Panc1 (cell line): ENCODE results near the gene CLPTM1L. TPM values are rescaled to one million over a fixed set of nuclear protein-coding genes. Genes with fewer than 3 reads are reported as not detected.

ENCODE experiments used
- ATAC-seq: fragments of 200-7000 bp; cut with Tn5 transposase; 2 replicates; pipeline ENCODE4 v1.9.1; 2020; ENCODE audit warnings: mild to moderate bottlenecking, moderate library complexity
- BruUV-seq: library from RNA; stranded (reverse); fragments of 400-500 nt; replicated peaks from 2 replicates; lab custom pipeline; 2021; lab: Mats Ljungman, UMichigan
- CTCF ChIA-PET: fragments of 300-600 bp; sonication (Branson Sonifier 250); formaldehyde crosslinking; loops from one replicate; lab custom pipeline; 2022; ENCODE audit warnings: antibody characterized with exemption; lab: Charles Lee
- POLR2A ChIA-PET: fragments of 300-600 bp; sonication (Branson Sonifier 250); formaldehyde crosslinking; loops from one replicate; lab custom pipeline; 2022; ENCODE audit warnings: antibody characterized with exemption; lab: Charles Lee
- DNase-seq: peaks from one replicate; pipeline ENCODE4 v3.0.0-alpha.2; 2010; ENCODE audit warnings: low read depth, low spot score
- H3K27ac ChIP-seq: 2 replicates; pipeline ENCODE4 v1.5.1; 2011; ENCODE audit warnings: mild to moderate bottlenecking, low read length, inconsistent platforms
- H3K27me3 ChIP-seq: fragments of 200-500 bp; sonication (Bioruptor generic); 2 replicates; pipeline ENCODE4 v1.6.0; 2014; ENCODE audit warnings: low read length, inconsistent platforms; ENCODE audit not compliant: control insufficient read depth, insufficient read depth
- H3K36me3 ChIP-seq: fragments of 200-500 bp; sonication (Bioruptor generic); 2 replicates; pipeline ENCODE4 v1.5.1; 2014; ENCODE audit warnings: inconsistent platforms, mild to moderate bottlenecking, low read length, moderate library complexity; ENCODE audit not compliant: control insufficient read depth, insufficient read depth
- H3K4me1 ChIP-seq: 2 replicates; pipeline ENCODE4 v1.5.1; 2011; ENCODE audit warnings: inconsistent platforms, mild to moderate bottlenecking, low read length, moderate library complexity; ENCODE audit not compliant: control insufficient read depth, insufficient read depth
- H3K4me3 ChIP-seq, 2 experiments: 2 replicates each; pipeline ENCODE4 v1.5.1; 2011 to 2012; ENCODE audit warnings: low read depth in 2 of 2, low read length in 2 of 2, mild to moderate bottlenecking in 2 of 2, inconsistent platforms in 1 of 2, moderate library complexity in 1 of 2
- H3K9me3 ChIP-seq: fragments of 200-500 bp; sonication (Bioruptor generic); 2 replicates; pipeline ENCODE4 v1.5.1; 2014; ENCODE audit warnings: low read depth, mild to moderate bottlenecking, inconsistent platforms, low read length, moderate library complexity; ENCODE audit not compliant: control insufficient read depth, insufficient read depth
- CTCF ChIP-seq: fragments of 450-650 bp; IDR thresholded peaks from 2 replicates; pipeline ENCODE4 v1.5.1; 2017; ENCODE audit warnings: mild to moderate bottlenecking
- POLR2AphosphoS5 ChIP-seq: IDR thresholded peaks from 2 replicates; pipeline ENCODE4 v1.6.1; 2012; ENCODE audit warnings: mild to moderate bottlenecking, low read depth, low read length, moderate library complexity
- SIN3A ChIP-seq: IDR thresholded peaks from 2 replicates; pipeline ENCODE4 v1.6.1; 2012; ENCODE audit warnings: low read depth, mild to moderate bottlenecking, low read length, moderate library complexity, borderline replicate concordance; ENCODE audit not compliant: insufficient read depth
- TCF7L2 ChIP-seq: IDR thresholded peaks from 2 replicates; pipeline ENCODE4 v1.6.1; 2011; ENCODE audit warnings: mild to moderate bottlenecking, low read depth, low read length, inconsistent platforms
- in situ Hi-C: cut with HindIII; loops from 2 replicates; pipeline ENCODE4 v1.10.0; 2016; ENCODE audit warnings: low sequenced_read_pairs, low pct_unique_long_range_greater_than_20kb
- intact Hi-C: fragments of 100-400 bp; cut with micrococcal nuclease; formaldehyde crosslinking; loops from one replicate; pipeline ENCODE4 v1.10.0; 2022; ENCODE audit not compliant: unreplicated experiment
- total RNA-seq: library from RNA; stranded (reverse); gene quantifications from one replicate; pipeline ENCODE4 v1.2.1, GENCODE V29; 2021; ENCODE audit not compliant: unreplicated experiment
- TF ChIP-seq, protein P1 (sequence below), 2 experiments: IDR thresholded peaks; 2 replicates each; pipeline ENCODE4 v1.6.1; 2011 to 2012; ENCODE audit warnings: low read depth in 2 of 2, control low read depth in 1 of 2, low read length in 1 of 2, mild to moderate bottlenecking in 1 of 2, moderate library complexity in 1 of 2; ENCODE audit not compliant: insufficient read depth in 1 of 2

CLPTM1L gene
- total RNA-seq, 1 experiment from 2014 or later, result 188 TPM

- H3K36me3 ChIP-seq, result no peaks in the 10 kb centered on the region
- no TSS peak for BruUV-seq
- ATAC-seq, result no peak
These were observed 62.5 kb downstream of the CLPTM1L start for GRCh38 chr5:1282131-1282992.

DNA sequence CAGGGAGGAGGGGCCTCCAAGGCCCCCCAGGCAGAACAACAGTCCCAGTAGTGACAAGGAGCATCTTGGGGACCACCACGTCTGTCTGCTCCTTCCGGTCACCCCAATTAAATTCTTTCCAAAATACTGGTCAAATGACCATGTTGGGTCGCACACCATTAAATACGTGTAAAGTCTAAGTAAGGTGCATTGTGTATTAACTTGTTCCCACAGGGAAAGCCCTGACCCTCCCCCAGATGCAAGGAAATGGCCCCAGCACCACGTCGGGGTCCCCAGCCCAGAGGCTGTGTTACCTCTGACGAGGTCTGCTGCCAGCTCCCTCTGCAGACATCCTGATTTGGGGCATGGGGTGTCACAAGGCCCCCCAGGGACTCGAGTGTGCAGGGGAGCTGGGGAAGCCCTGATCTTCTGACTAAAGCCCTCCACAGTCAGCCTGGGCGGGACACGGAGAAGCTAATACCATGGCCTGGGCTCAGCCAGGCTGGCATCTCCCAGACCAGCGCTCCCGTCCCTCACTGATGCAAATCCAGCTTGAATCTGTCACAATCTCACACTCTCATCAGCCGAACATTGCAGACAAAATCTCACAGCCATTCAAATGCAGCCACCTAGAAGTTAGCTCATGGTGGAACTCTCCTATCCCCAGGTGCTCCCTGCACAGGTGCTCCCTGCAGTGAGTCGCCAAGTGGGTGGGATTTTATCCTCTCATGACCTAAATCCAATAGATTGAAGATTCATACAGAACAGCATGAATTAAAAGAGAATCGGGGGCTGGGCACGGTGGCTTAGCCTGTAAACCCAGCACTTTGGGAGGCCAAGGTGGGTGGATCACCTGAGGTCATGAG, 63.6 kb downstream of the CLPTM1L start:
- no peaks in the 10 kb centered on the region for H3K36me3 ChIP-seq
- ATAC-seq (no peak), DNase-seq (no peak)
- in situ Hi-C loops (no loop called here), intact Hi-C loops (no loop called here)
- no peak for TF ChIP-seq CTCF
- no peak for TF ChIP-seq POLR2AphosphoS5
- TF ChIP-seq, protein P1, sequence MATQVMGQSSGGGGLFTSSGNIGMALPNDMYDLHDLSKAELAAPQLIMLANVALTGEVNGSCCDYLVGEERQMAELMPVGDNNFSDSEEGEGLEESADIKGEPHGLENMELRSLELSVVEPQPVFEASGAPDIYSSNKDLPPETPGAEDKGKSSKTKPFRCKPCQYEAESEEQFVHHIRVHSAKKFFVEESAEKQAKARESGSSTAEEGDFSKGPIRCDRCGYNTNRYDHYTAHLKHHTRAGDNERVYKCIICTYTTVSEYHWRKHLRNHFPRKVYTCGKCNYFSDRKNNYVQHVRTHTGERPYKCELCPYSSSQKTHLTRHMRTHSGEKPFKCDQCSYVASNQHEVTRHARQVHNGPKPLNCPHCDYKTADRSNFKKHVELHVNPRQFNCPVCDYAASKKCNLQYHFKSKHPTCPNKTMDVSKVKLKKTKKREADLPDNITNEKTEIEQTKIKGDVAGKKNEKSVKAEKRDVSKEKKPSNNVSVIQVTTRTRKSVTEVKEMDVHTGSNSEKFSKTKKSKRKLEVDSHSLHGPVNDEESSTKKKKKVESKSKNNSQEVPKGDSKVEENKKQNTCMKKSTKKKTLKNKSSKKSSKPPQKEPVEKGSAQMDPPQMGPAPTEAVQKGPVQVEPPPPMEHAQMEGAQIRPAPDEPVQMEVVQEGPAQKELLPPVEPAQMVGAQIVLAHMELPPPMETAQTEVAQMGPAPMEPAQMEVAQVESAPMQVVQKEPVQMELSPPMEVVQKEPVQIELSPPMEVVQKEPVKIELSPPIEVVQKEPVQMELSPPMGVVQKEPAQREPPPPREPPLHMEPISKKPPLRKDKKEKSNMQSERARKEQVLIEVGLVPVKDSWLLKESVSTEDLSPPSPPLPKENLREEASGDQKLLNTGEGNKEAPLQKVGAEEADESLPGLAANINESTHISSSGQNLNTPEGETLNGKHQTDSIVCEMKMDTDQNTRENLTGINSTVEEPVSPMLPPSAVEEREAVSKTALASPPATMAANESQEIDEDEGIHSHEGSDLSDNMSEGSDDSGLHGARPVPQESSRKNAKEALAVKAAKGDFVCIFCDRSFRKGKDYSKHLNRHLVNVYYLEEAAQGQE (IDR thresholded peaks at IDR 0.05; ENCODE audit: insufficient read depth in 1 of 2, low read depth in 2 of 2, low read length in 1 of 2), result no peak
- no peak for TF ChIP-seq TCF7L2
- TF ChIP-seq SIN3A, result no peak
- no TSS peak for BruUV-seq
- H3K27ac ChIP-seq, result no peak overlapping the region
- no peaks in the 10 kb centered on the region for H3K27me3 ChIP-seq
- ChIA-PET POLR2A (no interaction called here), CTCF (no interaction called here)
- no peaks in the 10 kb centered on the region for H3K4me1 ChIP-seq
- H3K4me3 ChIP-seq, result no peak overlapping the region
- no peaks in the 10 kb centered on the region for H3K9me3 ChIP-seq

More at GRCh38 chr5:1282131-1282992, 62.5 kb downstream of the CLPTM1L start:
- Histone ChIP-seq H3K9me3 (no peaks in the 10 kb centered on the region), H3K4me1 (no peaks in the 10 kb centered on the region), H3K27me3 (no peaks in the 10 kb centered on the region), H3K27ac (no peak overlapping the region), H3K4me3 (no peak overlapping the region)
- CTCF ChIA-PET, result no interaction called here
- in situ Hi-C loops, result no loop called here
- intact Hi-C loops, result no loop called here
- no peak for DNase-seq
- POLR2A ChIA-PET, result no interaction called here
- TF ChIP-seq, protein P1 (IDR thresholded peaks at IDR 0.05; ENCODE audit: insufficient read depth in 1 of 2, low read depth in 2 of 2, low read length in 1 of 2), result no peak
- no peak for TF ChIP-seq TCF7L2
- TF ChIP-seq CTCF, result no peak
- TF ChIP-seq SIN3A, result no peak
- TF ChIP-seq POLR2AphosphoS5, result no peak
